Measurements from ENCODE around the gene CYP39A1.

Gene CYP39A1

GRCh38 chr6:46652603-46653438 lies at the start of gene CYP39A1, which contains the start of gene SLC25A27:
CYP39A1 (minus strand) TSS chr6:46652818; CDS start chr6:46652582, 236 bp downstream.
SLC25A27 (plus strand) TSS chr6:46652975; CDS start chr6:46653193, 218 bp downstream.
- ATAC-seq: peak; percentile 98 to 99

GRCh38 chr6:46699970-46700369 lies 47.4 kb upstream of the CYP39A1 start:
- ATAC-seq: no peak

GRCh38 chr6:46690911-46691451 lies 38.4 kb upstream of the CYP39A1 start:
- no peak for ATAC-seq

GRCh38 chr6:46690141-46690755 lies 37.6 kb upstream of the CYP39A1 start:
- ATAC-seq: no peak

- no peak for ATAC-seq
These were observed 37.0 kb upstream of the CYP39A1 start for GRCh38 chr6:46689657-46690056.

GRCh38 chr6:46688966-46689335 lies 36.3 kb upstream of the CYP39A1 start:
- ATAC-seq: no peak

GRCh38 chr6:46688117-46688965 lies 35.7 kb upstream of the CYP39A1 start:
- ATAC-seq: no peak

GRCh38 chr6:46687619-46688097 lies 35.0 kb upstream of the CYP39A1 start, which contains the start of gene TDRD6:
TDRD6 (plus strand) TSS chr6:46687885; CDS start chr6:46688129, 244 bp downstream.
- no peak for ATAC-seq

- no peak for ATAC-seq
These were observed 32.2 kb upstream of the CYP39A1 start for GRCh38 chr6:46684771-46685170.

GRCh38 chr6:46677314-46677654 lies 24.7 kb upstream of the CYP39A1 start:
- ATAC-seq: no peak

GRCh38 chr6:46676604-46677313 lies 24.1 kb upstream of the CYP39A1 start:
- ATAC-seq: no peak

GRCh38 chr6:46674410-46674809 lies 21.8 kb upstream of the CYP39A1 start:
- no peak for ATAC-seq

GRCh38 chr6:46667377-46667776 lies 14.8 kb upstream of the CYP39A1 start:
- ATAC-seq: no peak

- no peak for ATAC-seq
These were observed 8.9 kb upstream of the CYP39A1 start for GRCh38 chr6:46661483-46661882.

- ATAC-seq: no peak
These were observed 5.0 kb upstream of the CYP39A1 start for GRCh38 chr6:46657642-46658041.

GRCh38 chr6:46655803-46656202 lies 3.2 kb upstream of the CYP39A1 start:
- no peak for ATAC-seq

- ATAC-seq: no peak
These were observed 999 bp upstream of the CYP39A1 start for GRCh38 chr6:46653439-46654195.

GRCh38 chr6:46652232-46652602 lies 401 bp downstream of the CYP39A1 start:
- no peak for ATAC-seq

- no peak for ATAC-seq
These were observed 802 bp downstream of the CYP39A1 start for GRCh38 chr6:46651816-46652215.

- ATAC-seq: no peak
These were observed 1.6 kb downstream of the CYP39A1 start for GRCh38 chr6:46651006-46651405.

GRCh38 chr6:46648869-46649492 lies 3.6 kb downstream of the CYP39A1 start:
- no peak for ATAC-seq
